HG02588 (cell line): ENCODE data around the gene VCY.
"Not testable (repeated sequence)": the region's sequence is repeated elsewhere in the genome, so short reads cannot be mapped to it uniquely, and the experiment has no call there.

Experiments used
- ATAC-seq: cut with Tn5 transposase; IDR thresholded peaks from one replicate; pipeline ENCODE4 v1.9.1; 2021; ENCODE audit warnings: mild to moderate bottlenecking, moderate library complexity; ENCODE audit not compliant: unreplicated experiment

The VCY gene

DNA sequence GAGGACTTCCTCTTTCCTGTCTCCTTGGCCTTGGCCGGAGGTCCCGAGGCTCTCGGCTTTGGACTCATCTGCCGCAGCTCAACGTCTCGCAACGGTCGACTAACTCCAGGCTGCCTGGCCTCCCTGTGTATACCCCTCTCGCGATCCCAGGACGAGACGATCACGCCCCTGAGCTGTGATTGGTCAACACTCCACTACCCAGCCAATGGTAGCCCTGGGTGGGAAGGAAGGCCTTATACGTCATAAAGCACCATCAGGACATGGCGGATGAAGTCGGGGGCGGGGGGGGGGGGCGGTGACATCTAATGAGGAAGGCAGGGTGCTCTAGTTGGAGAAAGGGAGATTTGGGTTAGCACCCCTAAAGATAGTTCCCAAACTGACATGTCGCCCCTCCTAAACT lies at the start of gene VCY:
VCY (minus strand) TSS at position 101 of the 400 bp plus-strand sequence; CDS start at position 68, 33 bp downstream.
- ATAC-seq = not testable (repeated sequence)

DNA sequence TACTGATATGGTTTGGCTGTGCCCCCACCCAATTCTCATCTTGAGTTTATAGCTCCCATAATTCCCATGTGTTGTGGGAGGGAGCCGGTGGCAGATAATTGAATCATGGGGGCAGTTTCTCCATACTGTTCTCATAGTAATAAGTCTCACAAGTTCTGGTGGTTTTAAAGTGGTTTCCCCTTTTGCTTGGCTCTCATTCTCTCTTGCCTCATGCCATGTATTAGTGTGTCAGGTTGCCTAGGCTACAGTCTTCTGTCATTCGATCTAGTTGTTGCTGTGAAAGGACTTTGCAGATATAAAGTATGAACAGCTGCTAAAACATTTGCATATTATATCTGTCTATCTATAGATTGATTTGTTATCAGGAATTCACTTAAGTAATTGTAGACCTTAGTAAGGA lies 44.1 kb upstream of the VCY start:
- not testable (repeated sequence) for ATAC-seq

DNA sequence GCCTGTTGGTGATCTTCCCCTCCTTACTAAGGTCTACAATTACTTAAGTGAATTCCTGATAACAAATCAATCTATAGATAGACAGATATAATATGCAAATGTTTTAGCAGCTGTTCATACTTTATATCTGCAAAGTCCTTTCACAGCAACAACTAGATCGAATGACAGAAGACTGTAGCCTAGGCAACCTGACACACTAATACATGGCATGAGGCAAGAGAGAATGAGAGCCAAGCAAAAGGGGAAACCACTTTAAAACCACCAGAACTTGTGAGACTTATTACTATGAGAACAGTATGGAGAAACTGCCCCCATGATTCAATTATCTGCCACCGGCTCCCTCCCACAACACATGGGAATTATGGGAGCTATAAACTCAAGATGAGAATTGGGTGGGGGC lies 25.6 kb upstream of the VCY start:
- ATAC-seq = not testable (repeated sequence)

DNA sequence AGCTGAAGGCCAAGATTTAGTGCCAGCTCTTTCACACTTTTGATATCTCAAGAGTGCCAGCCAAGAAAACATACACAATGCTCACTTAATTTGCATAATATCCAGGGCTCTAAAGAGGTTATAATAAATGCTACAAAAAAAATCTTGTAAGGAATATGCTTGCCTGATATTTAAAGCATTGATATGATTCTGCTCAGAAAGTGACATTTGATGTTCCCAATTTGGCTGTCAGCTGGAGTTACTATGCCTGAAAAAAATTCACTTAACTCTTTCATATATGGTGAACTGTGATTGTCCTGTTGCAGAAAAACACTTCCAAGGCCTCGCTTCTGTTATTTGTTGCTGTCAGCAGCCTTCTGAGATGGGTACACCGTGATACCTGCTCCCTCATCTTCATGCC lies 43.9 kb downstream of the VCY start:
- ATAC-seq = not testable (repeated sequence)
